K562 (cell line): Measurements from ENCODE around the gene KCNQ4. TPM values are rescaled to one million over a fixed set of nuclear protein-coding genes. Genes with fewer than 3 reads are reported as not detected.

Experiments
- CBX1 ChIP-seq: sonication (generic); IDR thresholded peaks from 2 replicates; pipeline ENCODE4 v1.6.1; 2016; ENCODE audit warnings: antibody characterized with exemption, low read depth, mild to moderate bottlenecking
- CBX3 ChIP-seq, 2 experiments: IDR thresholded peaks; 1 replicate in 1 of 2; 2 replicates in 1 of 2; pipeline ENCODE4 v1.6.1; 2012; ENCODE audit warnings: inconsistent platforms in 2 of 2, low read length in 2 of 2, borderline replicate concordance in 1 of 2, control low read depth in 1 of 2
- E2F6 ChIP-seq, 2 experiments: IDR thresholded peaks; 2 replicates each; pipeline ENCODE4 v1.6.1; 2011; ENCODE audit warnings: borderline replicate concordance in 1 of 2, control low read depth in 1 of 2, low read depth in 1 of 2, low read length in 1 of 2, mild to moderate bottlenecking in 1 of 2, mixed read lengths in 1 of 2, moderate library complexity in 1 of 2; ENCODE audit not compliant: insufficient read depth in 1 of 2, insufficient read length in 1 of 2, poor library complexity in 1 of 2, severe bottlenecking in 1 of 2; ENCODE audit errors: extremely low read depth in 1 of 2
- ELF4 ChIP-seq: fragments of 450-650 bp; formaldehyde crosslinking; IDR thresholded peaks from 2 replicates; pipeline ENCODE4 v1.4.0; 2022; ENCODE audit warnings: missing genetic modification characterization
- FOXA3 ChIP-seq, 2 experiments: fragments of 450-650 bp in 1 of 2; sonication (generic) in 1 of 2; formaldehyde crosslinking; IDR thresholded peaks in 1 of 2; conservative IDR thresholded peaks in 1 of 2; 2 replicates each; pipeline versions ENCODE4 v1.4.0 to v1.8.0; 2020 to 2022; ENCODE audit warnings: mild to moderate bottlenecking in 2 of 2, missing genetic modification reagents in 1 of 2
- HBP1 ChIP-seq: fragments of 450-650 bp; formaldehyde crosslinking; IDR thresholded peaks from 2 replicates; pipeline ENCODE4 v1.4.0; 2022; ENCODE audit warnings: missing genetic modification characterization
- NCOA1 ChIP-seq: fragments of 450-650 bp; IDR thresholded peaks from 2 replicates; pipeline ENCODE4 v1.6.1; 2016; ENCODE audit warnings: low read depth
- NFXL1 ChIP-seq: fragments of 450-650 bp; formaldehyde crosslinking; IDR thresholded peaks from 2 replicates; pipeline ENCODE4 v1.4.0; 2021; ENCODE audit warnings: mild to moderate bottlenecking
- TFAP4 ChIP-seq: sonication (generic); formaldehyde crosslinking; IDR thresholded peaks from 2 replicates; pipeline ENCODE4 v1.8.0; 2022; ENCODE audit warnings: missing genetic modification reagents, mild to moderate bottlenecking, moderate library complexity, borderline replicate concordance
- ZBTB33 ChIP-seq: sonication (generic); formaldehyde crosslinking; IDR thresholded peaks from 2 replicates; pipeline ENCODE4 v1.8.1; 2023; ENCODE audit warnings: mild to moderate bottlenecking, missing genetic modification reagents
- ZNF280A ChIP-seq: fragments of 450-650 bp; IDR thresholded peaks from 2 replicates; pipeline ENCODE4 v1.6.1; 2018; ENCODE audit warnings: mild to moderate bottlenecking, low read depth; ENCODE audit not compliant: partially characterized antibody
- ZNF57 ChIP-seq: fragments of 450-650 bp; formaldehyde crosslinking; IDR thresholded peaks from 2 replicates; pipeline ENCODE4 v1.4.0; 2020; ENCODE audit warnings: mild to moderate bottlenecking, moderate library complexity
- ZNF592 ChIP-seq: fragments of 450-650 bp; IDR thresholded peaks from 2 replicates; pipeline ENCODE4 v1.6.1; 2017; ENCODE audit warnings: antibody characterized with exemption, mild to moderate bottlenecking
- polyA plus RNA-seq, 8 experiments: library from polyadenylated mRNA; depleted of rRNA in 4 of 8; stranded (reverse) in 5 of 8; unstranded in 3 of 8; fragments of >200 nt; fragmentation: Nextera tagmentation in 2 of 8; fragmentation: Illumina TruSeq in 1 of 8; extraction: Ambion mirVana in 2 of 8; extraction: Trizol in 1 of 8; gene quantifications; 2 replicates each; pipeline versions ENCODE4 v1.2.1 to v1.2.3, GENCODE V29; 2011 to 2014; ENCODE audit warnings: inconsistent platforms in 1 of 8, missing spikeins in 1 of 8
- total RNA-seq, 7 experiments: library from RNA; depleted of rRNA in 6 of 7; stranded (reverse); fragments of >200 nt in 6 of 7; fragmentation: Illumina TruSeq in 2 of 7; extraction: Trizol in 2 of 7; gene quantifications; 2 replicates each; pipeline versions ENCODE4 v1.2.1 to v1.2.3, GENCODE V29; 2011 to 2021; ENCODE audit warnings: low replicate concordance in 1 of 7

The KCNQ4 gene
- total and polyA plus RNA-seq, 9 of the 15 experiments (the other 6 are each of a cell fraction or from before 2014, with no cell fraction given), result 0.07 to 4.1 (median 0.79) TPM

GRCh38 chr1:40862008-40862863, 78.6 kb downstream of the KCNQ4 start, which contains the start of gene CITED4 (continued):
- no peak for TF ChIP-seq ZNF280A
- TF ChIP-seq TFAP4, result peak; percentile 82
- TF ChIP-seq NFXL1, result no peak
- TF ChIP-seq ZNF592, result peak; percentile 95
- TF ChIP-seq ELF4 (CRISPR knock-in tag), result 0 out of 2 replicates have a peak, but pooled peaks have one; percentile 33
- 0 out of 2 replicates have a peak, but pooled peaks have one; percentile 20 for TF ChIP-seq NCOA1
- peak in 1 of 2 experiments; percentile 64; a peak in 1 of 3 replicates for TF ChIP-seq CBX3 (IDR thresholded peaks at IDR 0.05; ENCODE audit: borderline replicate concordance in 1 of 2, low read length in 2 of 2)
- no peak for TF ChIP-seq CBX1
- TF ChIP-seq E2F6 (IDR thresholded peaks at IDR 0.05; ENCODE audit: borderline replicate concordance in 1 of 2, extremely low read depth in 1 of 2, insufficient read depth in 1 of 2, insufficient read length in 1 of 2, low read depth in 1 of 2, low read length in 1 of 2, poor library complexity in 1 of 2, severe bottlenecking in 1 of 2), result peak in 1 of 2 experiments; percentile 0
- TF ChIP-seq FOXA3 (CRISPR knock-in tag; conservative IDR thresholded peaks at IDR 0.05 in 1 of 2, IDR thresholded peaks at IDR 0.05 in 1 of 2), result no peak
- TF ChIP-seq HBP1 (CRISPR knock-in tag), result no peak
- peak; percentile 80 for TF ChIP-seq ZBTB33 (CRISPR knock-in tag)
- no peak for TF ChIP-seq ZNF57 (CRISPR knock-in tag)
